Left cardiac atrium (tissue), 4 donors: ENCODE data around the gene PPP1CA. TPM values are rescaled to one million over a fixed set of nuclear protein-coding genes. Genes with fewer than 3 reads are reported as not detected.
"Not testable (repeated sequence)": the region's sequence is repeated elsewhere in the genome, so short reads cannot be mapped to it uniquely, and the experiment has no call there.

Source experiments
- ATAC-seq, 2 donors: fragments of 200-7000 bp; cut with Tn5 transposase; one replicate each; pipeline ENCODE4 v1.9.1; 2020; ENCODE audit warnings: mild to moderate bottlenecking in 2 of 2, moderate library complexity in 2 of 2
- DNase-seq: peaks from one replicate; pipeline ENCODE4 v3.0.0-alpha.2; 2020
- intact Hi-C, 2 donors: fragments of 100-400 bp; cut with DNase I; formaldehyde crosslinking; loops; one replicate each; pipeline versions ENCODE4 v1.14.1 to v1.15.1; 2022 to 2023
- total RNA-seq, 2 donors: library from RNA; stranded (reverse); fragmentation: NEBNext Ultra II Directional; extraction: Animal tissue kit (Norgen Biotek cat#: 25700); gene quantifications; one replicate each; pipeline ENCODE4 v1.2.1, GENCODE V29; 2021
- donor health status: DM: no; HTN: yes; CAD: no.
- donor health status: DM: no; HTN: yes; CAD: no; lungs with severe emphysema.
- donor health status: DM: yes; HTN: yes; CAD: no.
- donor health status: Dilated cardiomyopathy.

PPP1CA gene
- total RNA-seq, 2 donors from 2014 or later, result 86.7 to 94.1 TPM

- DNase-seq, result peak; percentile 18
- intact Hi-C loops, result no loop called here
- ATAC-seq, result no peak
Observed at GRCh38 chr11:67435727-67436458, 34.2 kb upstream of the PPP1CA start.

GRCh38 chr11:67435031-67435726, 33.5 kb upstream of the PPP1CA start:
- intact Hi-C loops, result no loop called here
- ATAC-seq, result no peak
- no peak for DNase-seq

- intact Hi-C loops, result no loop called here
- no peak for ATAC-seq
- no peak for DNase-seq
Observed at GRCh38 chr11:67434395-67434881, 32.8 kb upstream of the PPP1CA start.

- intact Hi-C loops, result no loop called here
- ATAC-seq (no peak), DNase-seq (no peak)
Observed at GRCh38 chr11:67433536-67434394, 32.1 kb upstream of the PPP1CA start.

GRCh38 chr11:67432655-67433349, 31.1 kb upstream of the PPP1CA start:
- no peak for ATAC-seq
- intact Hi-C loops, result no loop called here
- no peak for DNase-seq

GRCh38 chr11:67431346-67432249, 29.9 kb upstream of the PPP1CA start:
- DNase-seq, result no peak
- intact Hi-C loops, result no loop called here

GRCh38 chr11:67429722-67430121, 28.1 kb upstream of the PPP1CA start:
- intact Hi-C loops, result loop anchor here in 1 of 2 donors (5.0 kb wide), 1 partner anchor 33 kb away; no protein-coding TSS in a partner anchor
- no peak for ATAC-seq
- DNase-seq, result no peak

More at GRCh38 chr11:67431346-67432249, 29.9 kb upstream of the PPP1CA start:
- no peak for ATAC-seq

- ATAC-seq, result no peak
- intact Hi-C loops, result loop anchor here in 1 of 2 donors (5.0 kb wide), 1 partner anchor 33 kb away; no protein-coding TSS in a partner anchor
- no peak for DNase-seq
Observed at GRCh38 chr11:67429038-67429668, 27.5 kb upstream of the PPP1CA start.

- intact Hi-C loops, result loop anchor here in 1 of 2 donors (5.0 kb wide), 1 partner anchor 34 kb away; no protein-coding TSS in a partner anchor
- peak; percentile 92 to 94 for ATAC-seq
- DNase-seq, result peak; percentile 98
Observed at GRCh38 chr11:67428052-67429001, 26.7 kb upstream of the PPP1CA start, which contains the start of gene RPS6KB2. RPS6KB2 (plus strand) TSS chr11:67428494; CDS start chr11:67428546, 52 bp downstream.

GRCh38 chr11:67427364-67427859, 25.8 kb upstream of the PPP1CA start:
- ATAC-seq, DNase-seq: not testable (repeated sequence)
- intact Hi-C loops, result loop anchor here in 1 of 2 donors (5.0 kb wide), 1 partner anchor 35 kb away; no protein-coding TSS in a partner anchor

GRCh38 chr11:67423891-67424613, 22.4 kb upstream of the PPP1CA start:
- ATAC-seq (no peak), DNase-seq (no peak)
- intact Hi-C loops, result no loop called here

- DNase-seq, result no peak
- intact Hi-C loops, result no loop called here
- no peak for ATAC-seq
Observed at GRCh38 chr11:67423466-67423865, 21.8 kb upstream of the PPP1CA start.

- DNase-seq (no peak), ATAC-seq (no peak)
- intact Hi-C loops, result no loop called here
Observed at GRCh38 chr11:67422891-67423290, 21.2 kb upstream of the PPP1CA start.

- intact Hi-C loops, result no loop called here
- ATAC-seq, result no peak
- DNase-seq, result no peak
Observed at GRCh38 chr11:67421430-67422031, 19.9 kb upstream of the PPP1CA start.
